PFSK-1 (cell line): ENCODE results near the gene ABHD11.

Experiments used
- POLR2AphosphoS5 ChIP-seq: IDR thresholded peaks from 2 replicates; pipeline ENCODE4 v1.6.1; 2012; ENCODE audit warnings: low read depth, mild to moderate bottlenecking, control low read depth, low read length, moderate library complexity
- REST ChIP-seq, 2 experiments: IDR thresholded peaks; 2 replicates each; pipeline versions ENCODE4 v1.6.1 to v1.8.0; 2011 to 2012; ENCODE audit warnings: low read depth in 2 of 2, low read length in 2 of 2, control low read depth in 1 of 2, inconsistent platforms in 1 of 2, mild to moderate bottlenecking in 1 of 2, moderate library complexity in 1 of 2; ENCODE audit not compliant: insufficient read depth in 1 of 2
- SIN3A ChIP-seq: IDR thresholded peaks from 2 replicates; pipeline ENCODE4 v1.6.1; 2012; ENCODE audit warnings: mild to moderate bottlenecking, low read length, moderate library complexity, borderline replicate concordance; ENCODE audit not compliant: insufficient read depth
- TAF1 ChIP-seq: IDR thresholded peaks from 2 replicates; pipeline ENCODE4 v1.6.1; 2012; ENCODE audit warnings: low read length, control low read depth, borderline replicate concordance; ENCODE audit not compliant: insufficient read depth

GRCh38 chr7:73716318-73716890 lies 22.2 kb downstream of the ABHD11 start:
- TF ChIP-seq TAF1 = no peak
- TF ChIP-seq SIN3A = no peak
- TF ChIP-seq POLR2AphosphoS5 = no peak
- TF ChIP-seq REST (IDR thresholded peaks at IDR 0.05; ENCODE audit: insufficient read depth in 1 of 2, low read depth in 2 of 2, low read length in 2 of 2) = no peak
